Transverse colon (tissue), 4 donors: ENCODE data around the gene IL17RD. TPM values are rescaled to one million over a fixed set of nuclear protein-coding genes. Genes with fewer than 3 reads are reported as not detected.
A peak's percentile ranks its signal among the peaks of the same experiment; 100 is the strongest.

ENCODE experiments used
- DNase-seq: peaks from one replicate; pipeline ENCODE4 v3.0.0-alpha.2; 2019
- H3K27ac ChIP-seq, 4 donors: fragments of 200-600 bp; sonication (generic); 2 replicates each; pipeline ENCODE4 v1.5.1; 2016 to 2018; ENCODE audit warnings: inconsistent platforms in 4 of 4
- H3K27me3 ChIP-seq: fragments of 200-600 bp; sonication (generic); 2 replicates; pipeline ENCODE4 v1.5.1; 2017; ENCODE audit warnings: inconsistent platforms
- H3K36me3 ChIP-seq, 4 donors: fragments of 200-600 bp; sonication (generic); 2 replicates each; pipeline ENCODE4 v1.5.1; 2017 to 2019; ENCODE audit warnings: inconsistent platforms in 4 of 4
- H3K4me1 ChIP-seq, 4 donors: fragments of 200-600 bp; sonication (generic); 2 replicates each; pipeline ENCODE4 v1.5.1; 2017 to 2020; ENCODE audit warnings: inconsistent platforms in 4 of 4
- H3K4me3 ChIP-seq, 4 donors: fragments of 200-600 bp; sonication (generic); 1 replicate in 1 of 4; 2 replicates in 3 of 4; pipeline versions ENCODE4 v1.5.1 to v1.6.1; 2017 to 2019; ENCODE audit warnings: inconsistent platforms in 4 of 4
- H3K9me3 ChIP-seq, 2 donors: fragments of 200-600 bp; sonication (generic); 2 replicates each; pipeline ENCODE4 v1.5.1; 2017 to 2019; ENCODE audit warnings: inconsistent platforms in 2 of 2
- CTCF ChIP-seq, 5 experiments: fragments of 200-600 bp in 3 of 5; fragments of 450-650 bp in 2 of 5; sonication (generic) in 3 of 5; IDR thresholded peaks; 1 replicate in 2 of 5; 2 replicates in 3 of 5; pipeline ENCODE4 v1.5.1; 2016 to 2017; ENCODE audit warnings: antibody characterized with exemption in 5 of 5, inconsistent platforms in 3 of 5, mild to moderate bottlenecking in 2 of 5, moderate library complexity in 1 of 5
- EP300 ChIP-seq: sonication (generic); formaldehyde crosslinking; IDR thresholded peaks from one replicate; pipeline ENCODE4 v1.6.1; 2017; ENCODE audit warnings: antibody characterized with exemption, low read depth
- POLR2A ChIP-seq: fragments of 450-650 bp; IDR thresholded peaks from one replicate; pipeline ENCODE4 v1.6.1; 2016; ENCODE audit warnings: antibody characterized with exemption, mild to moderate bottlenecking, moderate library complexity
- POLR2AphosphoS5 ChIP-seq, 3 donors: sonication (generic); formaldehyde crosslinking; IDR thresholded peaks; one replicate each; pipeline ENCODE4 v1.6.1; 2016; ENCODE audit warnings: antibody characterized with exemption in 3 of 3
- WGBS, 2 donors: methylation state at CpG; one replicate each; pipeline ENCODE4 v1.1.5; 2018; ENCODE audit warnings: low coverage in 1 of 2; 5-methylcytosine and 5-hydroxymethylcytosine counted together
- in situ Hi-C, 4 donors: fragments of 200-750 bp; cut with MboI; loops; one replicate each; pipeline versions ENCODE4 v1.15.0 to v1.15.1; 2017; ENCODE audit warnings: low sequenced_read_pairs in 3 of 4, low pct_ligation_motif_present in 1 of 4, low pct_unique_long_range_greater_than_20kb in 1 of 4
- intact Hi-C: fragments of 100-400 bp; cut with DNase I; formaldehyde crosslinking; loops from one replicate; pipeline ENCODE4 v1.15.1; 2023; ENCODE audit warnings: low total_unique reads
- total RNA-seq, 4 donors: library from RNA; depleted of rRNA; stranded (reverse); fragments of >200 nt; gene quantifications; one replicate each; pipeline ENCODE4 v1.1.0, GENCODE V29; 2016

Gene IL17RD
- total RNA-seq, 4 donors from 2014 or later: 1.9 to 40.4 (median 2.7) TPM

GRCh38 chr3:57173687-57174086 lies 8.5 kb upstream of the IL17RD start:
- Histone ChIP-seq H3K9me3 (no peaks in the 10 kb centered on the region), H3K27me3 (peaks cover 1% of the 10 kb centered on the region), H3K4me3 (no peak overlapping the region), H3K36me3 (no peaks in the 10 kb centered on the region), H3K27ac (no peak overlapping the region), H3K4me1 (peaks cover 0 to 8% (median 7%) of the 10 kb centered on the region in 4 donors)
- in situ Hi-C loops: no loop called here
- DNase-seq: no peak
- WGBS, 2 donors: 33 to 54% methylated on average over 1 to 2 of the region's 2 CpGs
- TF ChIP-seq CTCF (IDR thresholded peaks at IDR 0.05) (no peak), POLR2AphosphoS5 (IDR thresholded peaks at IDR 0.05) (no peak), EP300 (no peak), POLR2A (no peak)
- intact Hi-C loops: no loop called here

GRCh38 chr3:57170946-57171345 lies 5.8 kb upstream of the IL17RD start:
- Histone ChIP-seq H3K4me3 (no peak overlapping the region), H3K4me1 (peaks cover 0 to 8% (median 7%) of the 10 kb centered on the region in 4 donors), H3K9me3 (no peaks in the 10 kb centered on the region), H3K36me3 (no peaks in the 10 kb centered on the region), H3K27ac (no peak overlapping the region), H3K27me3 (peaks cover 8% of the 10 kb centered on the region)
- 93 to 100% methylated on average over 1 of the region's 1 CpG for WGBS, 2 donors
- TF ChIP-seq POLR2AphosphoS5 (IDR thresholded peaks at IDR 0.05) (no peak), EP300 (no peak), POLR2A (no peak), CTCF (IDR thresholded peaks at IDR 0.05) (no peak)
- no peak for DNase-seq
- in situ Hi-C loops: no loop called here
- intact Hi-C loops: no loop called here

- H3K27ac ChIP-seq: peak overlapping the region in 2 of 4 donors; percentile 19 to 25
- 0 to 15% methylated on average over 1 to 40 of the region's 40 CpGs for whole genome bisulfite sequencing, 2 donors
- in situ Hi-C loops: no loop called here
- no peaks in the 10 kb centered on the region for H3K36me3 ChIP-seq
- peaks cover 0 to 8% (median 7%) of the 10 kb centered on the region in 4 donors for H3K4me1 ChIP-seq
- H3K4me3 ChIP-seq: peak overlapping the region; percentile 32 to 51 (median 44)
- TF ChIP-seq CTCF (IDR thresholded peaks at IDR 0.05) (peak; percentile 84 to 90 (median 87)), POLR2A (no peak), EP300 (no peak)
- DNase-seq: peak; percentile 81
- H3K27me3 ChIP-seq: peaks cover 9% of the 10 kb centered on the region
- no peaks in the 10 kb centered on the region for H3K9me3 ChIP-seq
- intact Hi-C loops: loop anchor here (5.0 kb wide), 1 partner anchor 68 kb away; no protein-coding TSS in a partner anchor
These were observed 4.9 kb upstream of the IL17RD start for GRCh38 chr3:57169872-57170623.

GRCh38 chr3:57169108-57169507 lies 4.0 kb upstream of the IL17RD start:
- Histone ChIP-seq H3K4me1 (peaks cover 0 to 16% (median 15%) of the 10 kb centered on the region in 4 donors), H3K36me3 (no peaks in the 10 kb centered on the region), H3K9me3 (no peaks in the 10 kb centered on the region), H3K27me3 (peaks cover 18% of the 10 kb centered on the region), H3K27ac (no peak overlapping the region), H3K4me3 (no peak overlapping the region)
- in situ Hi-C loops: no loop called here
- 20 to 76% methylated on average over 1 to 3 of the region's 3 CpGs for WGBS, 2 donors
- intact Hi-C loops: loop anchor here (5.0 kb wide), 1 partner anchor 67 kb away; no protein-coding TSS in a partner anchor
- no peak for DNase-seq
- TF ChIP-seq POLR2AphosphoS5 (IDR thresholded peaks at IDR 0.05) (no peak), CTCF (IDR thresholded peaks at IDR 0.05) (no peak)
